HCT116 (cell line): Measurements from ENCODE around the gene FRY. TPM values are rescaled to one million over a fixed set of nuclear protein-coding genes. Genes with fewer than 3 reads are reported as not detected.

Experiments used
- ATAC-seq: fragments of 200-7000 bp; cut with Tn5 transposase; 2 replicates; pipeline ENCODE4 v1.9.1; 2020; ENCODE audit warnings: mild to moderate bottlenecking, moderate library complexity
- BruUV-seq: library from RNA; stranded (reverse); fragments of 400-500 nt; replicated peaks from 2 replicates; lab custom pipeline; 2021; lab: Mats Ljungman, UMichigan
- CTCF ChIA-PET: fragments of 300-600 bp; sonication (Branson Sonifier 250); formaldehyde crosslinking; loops from one replicate; lab custom pipeline; 2021; ENCODE audit warnings: antibody characterized with exemption; lab: Charles Lee
- POLR2A ChIA-PET: fragments of 300-600, 350-600 bp; sonication (Branson Sonifier 250); formaldehyde crosslinking; loops from one replicate; lab custom pipeline; 2021; ENCODE audit warnings: antibody characterized with exemption; lab: Charles Lee
- RAD21 ChIA-PET, 2 experiments: fragments of 300-600 bp; sonication (Branson Sonifier 250); formaldehyde crosslinking; loops; one replicate each; lab custom pipeline; 2023; ENCODE audit warnings: low total read pairs in 2 of 2; ENCODE audit not compliant: uncharacterized antibody in 2 of 2, unreplicated experiment in 2 of 2, low non-redundant PET in 1 of 2; lab: Charles Lee
- DNase-seq: peaks from one replicate; pipeline ENCODE4 v3.0.0-alpha.2; 2010; ENCODE audit warnings: low read depth, low spot score
- H2AFZ ChIP-seq: fragments of 200-600 bp; shearing (Covaris generic), sonication (generic); 2 replicates; pipeline ENCODE4 v1.6.1; 2017; ENCODE audit warnings: low read depth, mixed run types, mixed read lengths, antibody characterized with exemption, low read length; ENCODE audit not compliant: poor library complexity, severe bottlenecking
- H3K27ac ChIP-seq: 2 replicates; pipeline ENCODE4 v1.5.1; 2012; ENCODE audit warnings: low read depth, low read length
- H3K27me3 ChIP-seq: fragments of 200-600 bp; sonication (generic); 2 replicates; pipeline ENCODE4 v1.6.1; 2016; ENCODE audit warnings: mixed run types, low read length, mixed read lengths; ENCODE audit not compliant: insufficient read depth
- H3K36me3 ChIP-seq, 2 experiments: fragments of 200-500 bp in 1 of 2; fragments of 200-600 bp in 1 of 2; sonication (Bioruptor generic) in 1 of 2; sonication (generic) in 1 of 2; 2 replicates each; pipeline versions ENCODE4 v1.5.1 to v1.6.1; 2014 to 2016; ENCODE audit warnings: low read length in 2 of 2, inconsistent platforms in 1 of 2, mixed read lengths in 1 of 2, mixed run types in 1 of 2; ENCODE audit not compliant: insufficient read depth in 2 of 2, control insufficient read depth in 1 of 2
- H3K4me1 ChIP-seq, 2 experiments: fragments of 200-600 bp in 1 of 2; sonication (generic) in 1 of 2; 2 replicates each; pipeline versions ENCODE4 v1.5.1 to v1.6.1; 2012 to 2017; ENCODE audit warnings: low read length in 2 of 2, inconsistent platforms in 1 of 2, mild to moderate bottlenecking in 1 of 2, mixed read lengths in 1 of 2, mixed run types in 1 of 2, moderate library complexity in 1 of 2; ENCODE audit not compliant: insufficient read depth in 2 of 2, control insufficient read depth in 1 of 2
- H3K4me2 ChIP-seq: fragments of 200-600 bp; sonication (generic); 2 replicates; pipeline ENCODE4 v1.6.1; 2017; ENCODE audit warnings: mixed run types, low read length, mixed read lengths
- H3K4me3 ChIP-seq, 2 experiments: fragments of 200-600 bp in 1 of 2; sonication (generic) in 1 of 2; replicated peaks in 1 of 2; 2 replicates each; pipeline ENCODE4 v1.5.1; 2011 to 2016; ENCODE audit warnings: low read length in 2 of 2, control low read depth in 1 of 2, low read depth in 1 of 2, mild to moderate bottlenecking in 1 of 2, mixed read lengths in 1 of 2, mixed run types in 1 of 2
- H3K79me2 ChIP-seq: fragments of 200-600 bp; sonication (generic); 2 replicates; pipeline ENCODE4 v1.6.1; 2017; ENCODE audit warnings: mild to moderate bottlenecking, mixed run types, low read length, moderate library complexity, mixed read lengths; ENCODE audit not compliant: insufficient read depth
- H3K9ac ChIP-seq: fragments of 200-600 bp; sonication (generic); 2 replicates; pipeline ENCODE4 v1.6.1; 2016; ENCODE audit warnings: low read length, mixed read lengths
- H3K9me2 ChIP-seq: fragments of 200-600 bp; sonication (generic), shearing (Covaris generic); 2 replicates; pipeline ENCODE4 v1.6.1; 2017; ENCODE audit warnings: mixed run types, mild to moderate bottlenecking, moderate library complexity; ENCODE audit not compliant: insufficient read depth
- H3K9me3 ChIP-seq, 2 experiments: fragments of 200-500 bp in 1 of 2; fragments of 200-600 bp in 1 of 2; sonication (Bioruptor generic) in 1 of 2; sonication (generic) in 1 of 2; 2 replicates each; pipeline ENCODE4 v1.6.1; 2014 to 2017; ENCODE audit warnings: low read length in 2 of 2, mixed read lengths in 2 of 2, inconsistent platforms in 1 of 2, low read depth in 1 of 2, mild to moderate bottlenecking in 1 of 2, mixed run types in 1 of 2, moderate library complexity in 1 of 2; ENCODE audit not compliant: control insufficient read depth in 1 of 2, insufficient read depth in 1 of 2
- H4K20me1 ChIP-seq: fragments of 200-600 bp; sonication (generic), shearing (Covaris generic); 2 replicates; pipeline ENCODE4 v1.6.1; 2017; ENCODE audit warnings: mixed run types, mild to moderate bottlenecking, moderate library complexity; ENCODE audit not compliant: insufficient read depth
- CTCF ChIP-seq, 3 experiments: fragments of 200-600 bp in 1 of 3; sonication (generic) in 1 of 3; IDR thresholded peaks in 2 of 3; conservative IDR thresholded peaks in 1 of 3; 2 replicates each; pipeline ENCODE4 v1.5.1; 2012 to 2017; ENCODE audit warnings: low read depth in 2 of 3, low read length in 2 of 3, antibody characterized with exemption in 1 of 3, borderline replicate concordance in 1 of 3, control low read depth in 1 of 3, mild to moderate bottlenecking in 1 of 3, mixed read lengths in 1 of 3, mixed run types in 1 of 3, moderate library complexity in 1 of 3; ENCODE audit not compliant: insufficient read depth in 1 of 3
- EZH2phosphoT487 ChIP-seq: fragments of 200-600 bp; IDR thresholded peaks from 2 replicates; pipeline ENCODE4 v1.6.1; 2018; ENCODE audit warnings: antibody characterized with exemption, borderline replicate concordance
- JUND ChIP-seq: IDR thresholded peaks from 2 replicates; pipeline ENCODE4 v1.6.1; 2012
- POLR2A ChIP-seq: IDR thresholded peaks from 2 replicates; pipeline ENCODE4 v1.7.0; 2011; ENCODE audit warnings: borderline replicate concordance; ENCODE audit not compliant: insufficient read depth, insufficient read length; ENCODE audit errors: extremely low read depth
- REST ChIP-seq: IDR thresholded peaks from 2 replicates; pipeline ENCODE4 v1.6.1; 2012; ENCODE audit warnings: low read depth
- SIN3A ChIP-seq: IDR thresholded peaks from 2 replicates; pipeline ENCODE4 v1.6.1; 2012; ENCODE audit warnings: low read depth
- SP1 ChIP-seq: IDR thresholded peaks from 2 replicates; pipeline ENCODE4 v1.6.1; 2012; ENCODE audit warnings: low read depth
- intact Hi-C: fragments of 100-400 bp; cut with micrococcal nuclease; formaldehyde crosslinking; loops from 2 replicates; pipeline ENCODE4 v1.10.0; 2022
- total RNA-seq: library from RNA; stranded (reverse); gene quantifications from one replicate; pipeline ENCODE4 v1.2.1, GENCODE V29; 2021; ENCODE audit not compliant: unreplicated experiment

FRY gene
- total RNA-seq, 1 experiment from 2014 or later, result 1.4 TPM

GRCh38 chr13:32334671-32335070 lies 303.1 kb downstream of the FRY start:
- H3K9me3 ChIP-seq, result no peaks in the 10 kb centered on the region
- intact Hi-C loops, result no loop called here
- H3K4me2 ChIP-seq, result no peak overlapping the region
- H3K4me1 ChIP-seq, result no peaks in the 10 kb centered on the region
- ChIA-PET RAD21 (no interaction called here), CTCF (no interaction called here), POLR2A (no interaction called here)
- no peaks in the 10 kb centered on the region for H4K20me1 ChIP-seq
- no peaks in the 10 kb centered on the region; the same call in 1 of the 2 replicates for H3K79me2 ChIP-seq
- no peak overlapping the region for H3K9ac ChIP-seq
- no peak for ATAC-seq
- TF ChIP-seq POLR2A (no peak), EZH2phosphoT487 (no peak), REST (no peak), SIN3A (no peak)
- no peak overlapping the region for H3K4me3 ChIP-seq
- no peak overlapping the region for H2AFZ ChIP-seq
- H3K27ac ChIP-seq, result no peak overlapping the region
- no peak for DNase-seq
- H3K27me3 ChIP-seq, result no peaks in the 10 kb centered on the region
- peaks cover 7 to 32% of the 10 kb centered on the region in 2 experiments for H3K36me3 ChIP-seq
- H3K9me2 ChIP-seq, result no peaks in the 10 kb centered on the region
- no TSS peak for BruUV-seq

GRCh38 chr13:32340914-32341313 lies 309.3 kb downstream of the FRY start:
- Histone ChIP-seq H3K27me3 (no peaks in the 10 kb centered on the region), H3K4me1 (no peaks in the 10 kb centered on the region), H3K79me2 (0 out of 2 replicates have a peak, but pooled peaks cover 4% of the 10 kb centered on the region), H3K36me3 (peaks cover 4 to 7% of the 10 kb centered on the region in 2 experiments; a peak in 2 of 4 replicates), H3K27ac (no peak overlapping the region), H3K4me2 (no peak overlapping the region), H2AFZ (no peak overlapping the region), H3K9me3 (no peaks in the 10 kb centered on the region), H3K4me3 (no peak overlapping the region), H3K9ac (no peak overlapping the region), H3K9me2 (no peaks in the 10 kb centered on the region), H4K20me1 (no peaks in the 10 kb centered on the region)
- DNase-seq, result no peak
- POLR2A ChIA-PET, result no interaction called here
- RAD21 ChIA-PET, result no interaction called here
- intact Hi-C loops, result no loop called here
- CTCF ChIA-PET, result no interaction called here
- TF ChIP-seq SP1, result no peak
- TF ChIP-seq CTCF (IDR thresholded peaks at IDR 0.05 in 2 of 3, conservative IDR thresholded peaks at IDR 0.05 in 1 of 3; ENCODE audit: borderline replicate concordance in 1 of 3, insufficient read depth in 1 of 3, low read depth in 2 of 3, low read length in 2 of 3), result no peak
- no peak for TF ChIP-seq JUND
- TF ChIP-seq REST, result no peak
- TF ChIP-seq POLR2A, result no peak
- no peak for ATAC-seq
- no TSS peak for BruUV-seq
